HG02642 (cell line): Measurements from ENCODE around the gene DBNDD1.
"Not testable (repeated sequence)": the region's sequence is repeated elsewhere in the genome, so short reads cannot be mapped to it uniquely, and the experiment has no call there.

ENCODE experiments used
- ATAC-seq: cut with Tn5 transposase; IDR thresholded peaks from one replicate; pipeline ENCODE4 v1.9.1; 2021; ENCODE audit warnings: mild to moderate bottlenecking; ENCODE audit not compliant: unreplicated experiment, poor library complexity

The DBNDD1 gene

GRCh38 chr16:89967436-89967835 is 51.8 kb downstream of the DBNDD1 start:
- not testable (repeated sequence) for ATAC-seq

DNA sequence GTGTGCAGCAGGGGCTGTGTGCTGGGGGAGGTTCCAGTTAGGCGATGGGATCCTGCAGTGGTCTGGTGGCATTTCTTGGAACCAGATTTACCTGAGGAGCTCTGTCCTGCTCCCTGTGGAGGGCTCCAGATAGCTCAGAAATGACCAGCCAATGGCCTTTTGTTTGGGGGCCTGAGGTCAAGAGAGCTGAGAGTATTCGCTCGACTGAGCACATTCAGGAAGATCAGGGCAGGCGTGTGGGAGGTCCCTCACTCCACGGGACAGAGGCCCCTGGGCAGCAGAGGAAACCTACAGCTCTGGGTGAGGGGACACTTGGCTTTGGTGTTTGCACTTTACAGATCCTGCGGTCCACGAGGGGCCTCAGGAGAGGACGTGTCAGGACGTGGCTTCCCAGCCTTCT is 52.5 kb downstream of the DBNDD1 start:
- no peak for ATAC-seq

GRCh38 chr16:89965447-89966225 is 53.6 kb downstream of the DBNDD1 start:
- no peak for ATAC-seq

DNA sequence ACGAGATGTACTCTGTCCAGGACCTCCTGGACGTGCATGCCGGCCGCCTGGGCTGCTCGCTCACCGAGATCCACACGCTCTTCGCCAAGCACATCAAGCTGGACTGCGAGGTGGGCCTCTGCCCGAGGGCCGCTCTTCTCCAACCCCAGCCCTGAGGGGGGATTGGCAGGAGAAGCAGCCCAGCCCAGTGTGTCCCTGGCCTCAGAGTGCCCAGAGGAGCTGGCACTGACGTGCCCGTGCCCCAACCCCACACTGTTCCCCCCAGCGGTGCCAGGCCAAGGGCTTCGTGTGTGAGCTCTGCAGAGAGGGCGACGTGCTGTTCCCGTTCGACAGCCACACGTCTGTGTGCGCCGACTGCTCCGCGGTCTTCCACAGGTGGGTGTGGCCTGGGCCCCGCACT is 55.1 kb downstream of the DBNDD1 start:
- ATAC-seq, result no peak

DNA sequence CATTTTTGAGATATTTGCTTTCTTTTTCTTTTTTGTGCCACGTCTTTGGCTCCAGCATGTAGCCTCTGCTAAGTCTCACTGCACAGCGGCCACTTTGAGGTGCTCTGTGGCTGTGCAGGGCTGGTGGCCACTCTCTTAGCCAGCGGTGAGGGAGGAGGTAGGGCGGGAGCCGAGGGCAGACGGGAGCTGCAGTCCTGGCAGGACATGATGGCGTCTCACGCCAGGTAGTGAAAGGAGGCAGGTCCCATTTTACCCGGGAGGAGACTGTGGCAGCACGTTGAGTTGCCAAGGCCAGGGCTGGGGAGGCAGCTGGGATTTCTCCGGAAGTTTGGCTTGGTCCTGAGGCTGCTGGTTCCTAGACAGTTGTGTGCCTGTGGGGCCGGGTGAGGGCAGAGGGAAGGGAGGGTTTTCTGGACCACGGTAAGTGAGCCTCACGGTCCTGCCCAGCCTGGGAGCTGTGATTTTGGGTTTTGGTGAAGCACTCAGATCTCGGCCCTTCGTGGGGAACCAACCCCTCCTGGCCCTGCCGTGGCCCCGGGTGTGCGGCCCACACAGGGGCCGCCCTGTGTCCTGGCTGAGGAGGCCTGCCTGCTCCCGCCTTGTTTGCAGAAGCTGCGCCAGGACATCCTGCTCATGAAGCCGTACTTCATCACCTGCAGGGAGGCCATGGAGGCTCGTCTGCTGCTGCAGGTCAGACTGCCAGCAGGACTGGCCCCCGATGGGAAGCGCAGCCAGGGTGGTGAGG is 56.3 kb downstream of the DBNDD1 start:
- no peak for ATAC-seq

DNA sequence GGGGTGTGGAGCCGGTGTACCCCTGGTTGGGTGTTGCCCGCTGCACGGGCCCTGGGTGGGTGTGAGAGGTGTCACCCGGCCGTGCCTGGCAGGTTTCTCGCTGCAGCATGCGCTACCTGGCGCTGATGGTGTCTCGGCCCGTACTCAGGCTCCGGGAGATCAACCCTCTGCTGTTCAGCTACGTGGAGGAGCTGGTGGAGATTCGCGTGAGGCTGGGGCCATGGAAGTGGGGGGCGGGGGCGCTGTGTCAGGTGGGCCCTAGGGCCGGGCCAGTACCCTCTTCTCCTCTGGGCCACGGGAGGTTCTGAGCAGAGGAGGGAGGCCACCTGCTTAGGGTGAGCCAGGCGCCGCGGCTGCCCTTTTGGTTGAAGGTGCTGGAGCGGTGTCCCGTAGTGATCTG is 57.3 kb downstream of the DBNDD1 start:
- no peak for ATAC-seq

GRCh38 chr16:89960966-89961365 is 58.3 kb downstream of the DBNDD1 start:
- ATAC-seq, result no peak

DNA sequence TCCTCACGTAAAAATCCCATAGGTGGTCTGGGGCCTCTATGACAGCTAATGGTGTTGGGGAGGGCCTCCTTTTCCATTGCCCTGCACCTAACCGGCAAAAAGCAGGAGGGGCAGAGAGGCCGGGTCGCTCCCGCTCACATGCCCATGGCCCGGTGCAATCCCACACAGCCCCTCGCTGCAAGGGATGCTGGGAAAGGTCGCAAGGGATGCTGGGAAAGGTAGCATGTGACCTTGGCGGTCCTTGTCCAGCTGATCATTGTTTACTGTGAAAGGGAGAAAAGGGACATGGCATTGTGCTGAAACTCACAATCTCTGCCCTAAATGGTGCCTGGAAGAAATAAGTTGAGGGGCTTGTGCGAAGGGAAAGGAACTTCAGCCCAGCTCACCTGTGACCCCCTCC is 60.7 kb downstream of the DBNDD1 start:
- ATAC-seq, result no peak

DNA sequence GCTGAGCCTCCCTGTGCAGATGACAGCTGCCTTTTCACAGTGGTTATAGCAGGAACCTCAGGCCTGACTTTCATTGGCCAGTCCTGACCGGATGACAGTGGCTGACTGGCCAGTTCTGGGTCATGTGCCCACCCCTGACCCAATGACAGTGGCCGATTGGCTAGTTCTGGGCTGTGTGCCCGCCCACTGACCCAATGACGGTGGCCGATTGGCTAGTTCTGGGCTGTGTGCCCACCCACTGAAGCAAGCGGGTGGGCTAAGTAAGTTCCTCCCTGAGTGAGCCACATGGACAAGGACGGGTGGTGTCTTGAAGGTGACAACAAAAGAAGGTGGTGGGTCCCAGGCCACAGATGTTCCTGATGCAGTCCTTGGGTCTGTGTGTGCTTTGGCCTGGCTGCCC is 61.2 kb downstream of the DBNDD1 start:
- no peak for ATAC-seq

- no peak for ATAC-seq
Observed at GRCh38 chr16:89957216-89957785, 62.0 kb downstream of the DBNDD1 start.

GRCh38 chr16:89956505-89957215 is 62.6 kb downstream of the DBNDD1 start:
- ATAC-seq, result no peak

- no peak for ATAC-seq
Observed at GRCh38 chr16:89955001-89955685, 64.1 kb downstream of the DBNDD1 start.
